Heart right ventricle (tissue), 16 donors: Measurements from ENCODE around the gene MS4A18. TPM values are rescaled to one million over a fixed set of nuclear protein-coding genes. Genes with fewer than 3 reads are reported as not detected.

ENCODE experiments used
- ATAC-seq, 8 donors: fragments of 200-7000 bp; cut with Tn5 transposase; one replicate each; pipeline ENCODE4 v1.9.1; 2020; ENCODE audit warnings: mild to moderate bottlenecking in 8 of 8, moderate library complexity in 8 of 8, moderate number of reproducible peaks in 1 of 8
- DNase-seq, 2 donors: peaks; one replicate each; pipeline ENCODE4 v3.0.0-alpha.2; 2020
- H3K27ac ChIP-seq, 10 donors: fragments of 200-600 bp; sonication (generic) in 2 of 10; one replicate each; pipeline versions ENCODE4 v1.5.0 to v1.8.0; 2020 to 2022; ENCODE audit warnings: mild to moderate bottlenecking in 3 of 10
- H3K27me3 ChIP-seq, 7 donors: fragments of 200-600 bp; one replicate each; pipeline ENCODE4 v1.8.0; 2021 to 2022; ENCODE audit warnings: mild to moderate bottlenecking in 2 of 7
- H3K36me3 ChIP-seq, 9 donors: fragments of 200-600 bp; sonication (generic) in 1 of 9; one replicate each; pipeline versions ENCODE4 v1.5.0 to v1.8.0; 2020 to 2022; ENCODE audit warnings: mild to moderate bottlenecking in 2 of 9
- H3K4me1 ChIP-seq, 9 donors: fragments of 200-600 bp; sonication (generic) in 1 of 9; one replicate each; pipeline versions ENCODE4 v1.5.0 to v1.8.0; 2020 to 2022; ENCODE audit warnings: mild to moderate bottlenecking in 4 of 9
- H3K4me3 ChIP-seq, 10 donors: fragments of 200-600 bp; sonication (generic) in 2 of 10; one replicate each; pipeline versions ENCODE4 v1.5.0 to v1.8.0; 2020 to 2022; ENCODE audit warnings: mild to moderate bottlenecking in 7 of 10, moderate library complexity in 2 of 10
- H3K9me3 ChIP-seq, 11 donors: fragments of 200-600 bp in 10 of 11; sonication (generic) in 2 of 11; one replicate each; pipeline versions ENCODE4 v1.5.0 to v1.8.0; 2013 to 2022; ENCODE audit warnings: mild to moderate bottlenecking in 2 of 11, control low read depth in 1 of 11, moderate library complexity in 1 of 11
- WGBS, 2 donors: extraction: QIAGEN DNeasy Blood & Tissue Kit; methylation state at CpG; one replicate each; pipeline ENCODE4 v1.1.7; 2013; ENCODE audit warnings: inconsistent platforms in 1 of 2; 5-methylcytosine and 5-hydroxymethylcytosine counted together
- intact Hi-C, 10 donors: fragments of 100-400 bp; cut with DNase I; formaldehyde crosslinking; loops; one replicate each; pipeline versions ENCODE4 v1.11.1 to v1.14.2; 2022
- polyA plus RNA-seq, 2 donors: library from polyadenylated mRNA; stranded (reverse); fragments of 200-250 nt; gene quantifications; one replicate each; pipeline ENCODE4 v1.2.3, GENCODE V29; 2013
- total RNA-seq, 10 donors: library from RNA; stranded (reverse); fragmentation: NEBNext Ultra II Directional in 3 of 10; extraction: Animal tissue kit (Norgen Biotek cat#: 25700) in 3 of 10; gene quantifications; one replicate each; pipeline versions ENCODE4 v1.2.1 to v1.2.4, GENCODE V29; 2021 to 2023
- TF ChIP-seq, protein P1 (sequence below), 9 donors: fragments of 200-600 bp; sonication (generic) in 2 of 9; IDR thresholded peaks; one replicate each; pipeline versions ENCODE4 v1.5.0 to v1.8.0; 2021 to 2022; ENCODE audit warnings: antibody characterized with exemption in 9 of 9, mild to moderate bottlenecking in 5 of 9, moderate library complexity in 1 of 9
- donor health status: Arrhythmogenic right ventricular cardiomyopathy.
- donor health status: ischemic (EF 13 %, LVEDD 7.1; RV severe dilation, severe dysfunction).
- donor health status: healthy with polysubstance abuse.
- donor health status: DM: no; HTN: yes; CAD: no.
- donor health status: DM: no; HTN: no; CAD: no.
- donor health status: ischemic (EF 25% LVEDD 6.9; RV normal size, moderate dysfunction).
- donor health status: ischemic (EF 25% LVEDD 5.7; RV mildly dilated, moderate dysfunction).
- donor health status: healthy.
- donor health status: DM: yes; HTN: yes; CAD: no.
- donor health status: Ischemic cardiomyopathy.
- donor health status: ischemic (EF 35%, LVEDD 5.7; RV mildly dilated, moderate dysfunction).
- donor health status: nonischemic (EF 11% LVEDD 7.7; RV severe dilation, severe dysfunction).
- donor health status: DM: yes; HTN: yes; CAD: no.
- donor health status: PGD.
- donor health status: ischemic (EF 29% LVEDD 5.4; RV normal size, mild dysfunction).
- donor health status: nonischemic (EF 23%, LVEDD 6.1; RV moderate dilation, normal function).

The MS4A18 gene
- total and polyA plus RNA-seq, 12 donors: not detected

GRCh38 chr11:60765355-60765754, 40.8 kb downstream of the MS4A18 start:
- H3K4me1 ChIP-seq: peaks cover 0 to 5% (median 0%) of the 10 kb centered on the region in 9 donors
- DNase-seq (no peak), ATAC-seq (no peak)
- no peak overlapping the region for H3K27ac ChIP-seq
- no peaks in the 10 kb centered on the region for H3K9me3 ChIP-seq
- peaks cover 6 to 70% (median 29%) of the 10 kb centered on the region in 7 donors for H3K27me3 ChIP-seq
- 89 to 90% methylated on average over 5 of the region's 5 CpGs for WGBS, 2 donors
- intact Hi-C loops: loop anchor here in 1 of 10 donors (5.0 kb wide), 1 partner anchor 362 kb away; no protein-coding TSS in a partner anchor
- no peak overlapping the region for H3K4me3 ChIP-seq
- no peaks in the 10 kb centered on the region for H3K36me3 ChIP-seq
- TF ChIP-seq, protein P1, sequence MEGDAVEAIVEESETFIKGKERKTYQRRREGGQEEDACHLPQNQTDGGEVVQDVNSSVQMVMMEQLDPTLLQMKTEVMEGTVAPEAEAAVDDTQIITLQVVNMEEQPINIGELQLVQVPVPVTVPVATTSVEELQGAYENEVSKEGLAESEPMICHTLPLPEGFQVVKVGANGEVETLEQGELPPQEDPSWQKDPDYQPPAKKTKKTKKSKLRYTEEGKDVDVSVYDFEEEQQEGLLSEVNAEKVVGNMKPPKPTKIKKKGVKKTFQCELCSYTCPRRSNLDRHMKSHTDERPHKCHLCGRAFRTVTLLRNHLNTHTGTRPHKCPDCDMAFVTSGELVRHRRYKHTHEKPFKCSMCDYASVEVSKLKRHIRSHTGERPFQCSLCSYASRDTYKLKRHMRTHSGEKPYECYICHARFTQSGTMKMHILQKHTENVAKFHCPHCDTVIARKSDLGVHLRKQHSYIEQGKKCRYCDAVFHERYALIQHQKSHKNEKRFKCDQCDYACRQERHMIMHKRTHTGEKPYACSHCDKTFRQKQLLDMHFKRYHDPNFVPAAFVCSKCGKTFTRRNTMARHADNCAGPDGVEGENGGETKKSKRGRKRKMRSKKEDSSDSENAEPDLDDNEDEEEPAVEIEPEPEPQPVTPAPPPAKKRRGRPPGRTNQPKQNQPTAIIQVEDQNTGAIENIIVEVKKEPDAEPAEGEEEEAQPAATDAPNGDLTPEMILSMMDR (IDR thresholded peaks at IDR 0.05): no peak

GRCh38 chr11:60766547-60766946, 42.0 kb downstream of the MS4A18 start:
- no peaks in the 10 kb centered on the region for H3K36me3 ChIP-seq
- peaks cover 0 to 4% (median 0%) of the 10 kb centered on the region in 9 donors for H3K4me1 ChIP-seq
- no peaks in the 10 kb centered on the region for H3K9me3 ChIP-seq
- intact Hi-C loops: loop anchor here in 1 of 10 donors (5.0 kb wide), 1 partner anchor 361 kb away; no protein-coding TSS in a partner anchor
- H3K27ac ChIP-seq: no peak overlapping the region
- 77% methylated on average over 10 of the region's 10 CpGs for WGBS, 2 donors
- no peak overlapping the region for H3K4me3 ChIP-seq
- no peak for DNase-seq
- TF ChIP-seq, protein P1 (IDR thresholded peaks at IDR 0.05): no peak
- peaks cover 6 to 78% (median 36%) of the 10 kb centered on the region in 7 donors for H3K27me3 ChIP-seq
- no peak for ATAC-seq

- TF ChIP-seq, protein P1 (IDR thresholded peaks at IDR 0.05): peak in 7 of 9 donors; percentile 25 to 54 (median 41)
- no peaks in the 10 kb centered on the region for H3K4me1 ChIP-seq
- DNase-seq (no peak), ATAC-seq (peak in 1 of 8 donors; percentile 31)
- 23 to 36% methylated on average over 26 of the region's 26 CpGs for WGBS, 2 donors
- intact Hi-C loops: loop anchor here in 1 of 10 donors (5.0 kb wide), 1 partner anchor 360 kb away; no protein-coding TSS in a partner anchor
- H3K9me3 ChIP-seq: no peaks in the 10 kb centered on the region
- no peak overlapping the region for H3K27ac ChIP-seq
- no peaks in the 10 kb centered on the region for H3K36me3 ChIP-seq
- H3K27me3 ChIP-seq: peaks cover 6 to 78% (median 37%) of the 10 kb centered on the region in 7 donors
- H3K4me3 ChIP-seq: no peak overlapping the region
These were observed 42.9 kb downstream of the MS4A18 start for GRCh38 chr11:60767388-60767811.

GRCh38 chr11:60768202-60768601, 43.7 kb downstream of the MS4A18 start:
- Histone ChIP-seq H3K4me1 (no peaks in the 10 kb centered on the region), H3K4me3 (no peak overlapping the region), H3K27ac (no peak overlapping the region), H3K36me3 (no peaks in the 10 kb centered on the region), H3K27me3 (peaks cover 6 to 70% (median 37%) of the 10 kb centered on the region in 7 donors), H3K9me3 (no peaks in the 10 kb centered on the region)
- ATAC-seq (no peak), DNase-seq (no peak)
- WGBS, 2 donors: 89 to 92% methylated on average over 8 of the region's 8 CpGs
- TF ChIP-seq, protein P1 (IDR thresholded peaks at IDR 0.05): no peak
- intact Hi-C loops: loop anchor here in 1 of 10 donors (5.0 kb wide), 1 partner anchor 359 kb away; no protein-coding TSS in a partner anchor
